Neural cell (in vitro differentiated cells): ENCODE data around the gene ZNF768. TPM values are rescaled to one million over a fixed set of nuclear protein-coding genes. Genes with fewer than 3 reads are reported as not detected.

Experiments
- H2AFZ ChIP-seq: fragments of 200-600, 300-800 bp; sonication (generic), shearing (Covaris generic); 2 replicates; pipeline ENCODE4 v1.6.0; 2014; ENCODE audit warnings: low read depth, mild to moderate bottlenecking, antibody characterized with exemption, low read length, moderate library complexity
- H3F3A ChIP-seq: fragments of 200-600 bp; shearing (Covaris generic); 2 replicates; pipeline ENCODE4 v1.6.1; 2016; ENCODE audit warnings: mild to moderate bottlenecking, moderate library complexity, mixed read lengths, antibody characterized with exemption, low read length; ENCODE audit not compliant: insufficient read depth, poor library complexity, severe bottlenecking
- H3K27ac ChIP-seq: fragments of 200-600, 300-800 bp; sonication (generic), shearing (Covaris generic); 2 replicates; pipeline ENCODE4 v1.5.1; 2014; ENCODE audit warnings: mild to moderate bottlenecking, low read length, moderate library complexity
- H3K27me3 ChIP-seq: fragments of 300-800, 200-600 bp; sonication (generic), shearing (Covaris generic); 2 replicates; pipeline ENCODE4 v1.6.0; 2014; ENCODE audit warnings: mild to moderate bottlenecking, low read depth, low read length, moderate library complexity; ENCODE audit not compliant: insufficient read depth
- H3K36me3 ChIP-seq: fragments of 300-800, 200-600 bp; sonication (generic), shearing (Covaris generic); 2 replicates; pipeline ENCODE4 v1.5.1; 2014; ENCODE audit warnings: mild to moderate bottlenecking, antibody characterized with exemption, low read length, moderate library complexity; ENCODE audit not compliant: insufficient read depth
- H3K4me2 ChIP-seq: fragments of 300-800, 200-600 bp; sonication (generic), shearing (Covaris generic); 2 replicates; pipeline ENCODE4 v1.6.0; 2014; ENCODE audit warnings: mild to moderate bottlenecking, low read length
- H3K4me3 ChIP-seq: fragments of 300-800, 200-600 bp; sonication (generic), shearing (Covaris generic); 2 replicates; pipeline ENCODE4 v1.5.1; 2014; ENCODE audit warnings: mild to moderate bottlenecking, low read length, moderate library complexity
- H3K79me2 ChIP-seq: fragments of 200-600 bp; shearing (Covaris generic); replicated peaks from 2 replicates; pipeline ENCODE4 v1.6.0; 2014; ENCODE audit warnings: mild to moderate bottlenecking, low read length, moderate library complexity; ENCODE audit not compliant: insufficient read depth
- H3K9ac ChIP-seq: fragments of 300-800, 200-600 bp; sonication (generic), shearing (Covaris generic); 2 replicates; pipeline ENCODE4 v1.6.1; 2016; ENCODE audit warnings: mild to moderate bottlenecking, low read length, mixed read lengths
- H3K9me2 ChIP-seq: fragments of 200-600 bp; shearing (Covaris generic); 2 replicates; pipeline ENCODE4 v1.6.1; 2016; ENCODE audit warnings: mild to moderate bottlenecking, low read length, mixed read lengths; ENCODE audit not compliant: insufficient read depth
- H3K9me3 ChIP-seq: fragments of 200-600, 300-800 bp; sonication (generic), shearing (Covaris generic); 2 replicates; pipeline ENCODE4 v1.6.1; 2016; ENCODE audit warnings: mild to moderate bottlenecking, mixed run types, low read length, moderate library complexity, mixed read lengths
- H4K20me1 ChIP-seq: fragments of 200-600 bp; shearing (Covaris generic); 2 replicates; pipeline ENCODE4 v1.6.1; 2016; ENCODE audit warnings: mild to moderate bottlenecking, mixed run types; ENCODE audit not compliant: insufficient read depth
- EP300 ChIP-seq: fragments of 450-650 bp; conservative IDR thresholded peaks from 2 replicates; pipeline ENCODE4 v1.6.1; 2014; ENCODE audit warnings: antibody characterized with exemption, mild to moderate bottlenecking, moderate library complexity; ENCODE audit not compliant: poor library complexity, severe bottlenecking
- EZH2 ChIP-seq: fragments of 200-600, 300-800 bp; shearing (Covaris generic), sonication (generic); IDR thresholded peaks from 2 replicates; pipeline ENCODE4 v1.6.1; 2014; ENCODE audit warnings: antibody characterized with exemption, low read length, borderline replicate concordance, mild to moderate bottlenecking; ENCODE audit not compliant: insufficient read depth, poor library complexity, severe bottlenecking
- MXI1 ChIP-seq: fragments of 450-650 bp; conservative IDR thresholded peaks from 2 replicates; pipeline ENCODE4 v1.6.1; 2014; ENCODE audit warnings: antibody characterized with exemption, mild to moderate bottlenecking; ENCODE audit not compliant: poor library complexity, severe bottlenecking
- POLR2AphosphoS5 ChIP-seq: IDR thresholded peaks from 2 replicates; pipeline ENCODE4 v1.6.1; 2012
- RAD21 ChIP-seq: fragments of 450-650 bp; conservative IDR thresholded peaks from 2 replicates; pipeline ENCODE4 v1.6.1; 2014; ENCODE audit warnings: antibody characterized with exemption, mild to moderate bottlenecking, moderate library complexity
- SMC3 ChIP-seq: fragments of 450-650 bp; conservative IDR thresholded peaks from 2 replicates; pipeline ENCODE4 v1.6.1; 2014; ENCODE audit warnings: antibody characterized with exemption, mild to moderate bottlenecking, moderate library complexity; ENCODE audit not compliant: poor library complexity
- TAF1 ChIP-seq: IDR thresholded peaks from 2 replicates; pipeline ENCODE4 v1.6.1; 2012; ENCODE audit warnings: low read depth
- polyA plus RNA-seq: library from polyadenylated mRNA; depleted of rRNA; stranded (reverse); fragments of >200 nt; gene quantifications from 2 replicates; pipeline ENCODE4 v1.2.3, GENCODE V29; 2014
- TF ChIP-seq, protein P1 (sequence below): IDR thresholded peaks from 2 replicates; pipeline ENCODE4 v1.6.1; 2012; ENCODE audit warnings: borderline replicate concordance
- TF ChIP-seq, protein P2 (sequence below): fragments of 450-650 bp; IDR thresholded peaks from 2 replicates; pipeline ENCODE4 v1.5.1; 2014; ENCODE audit warnings: antibody characterized with exemption, mild to moderate bottlenecking, moderate library complexity; ENCODE audit not compliant: poor library complexity, severe bottlenecking

Gene ZNF768
- polyA plus RNA-seq, 1 donor from 2014 or later, result 54.4 TPM

DNA sequence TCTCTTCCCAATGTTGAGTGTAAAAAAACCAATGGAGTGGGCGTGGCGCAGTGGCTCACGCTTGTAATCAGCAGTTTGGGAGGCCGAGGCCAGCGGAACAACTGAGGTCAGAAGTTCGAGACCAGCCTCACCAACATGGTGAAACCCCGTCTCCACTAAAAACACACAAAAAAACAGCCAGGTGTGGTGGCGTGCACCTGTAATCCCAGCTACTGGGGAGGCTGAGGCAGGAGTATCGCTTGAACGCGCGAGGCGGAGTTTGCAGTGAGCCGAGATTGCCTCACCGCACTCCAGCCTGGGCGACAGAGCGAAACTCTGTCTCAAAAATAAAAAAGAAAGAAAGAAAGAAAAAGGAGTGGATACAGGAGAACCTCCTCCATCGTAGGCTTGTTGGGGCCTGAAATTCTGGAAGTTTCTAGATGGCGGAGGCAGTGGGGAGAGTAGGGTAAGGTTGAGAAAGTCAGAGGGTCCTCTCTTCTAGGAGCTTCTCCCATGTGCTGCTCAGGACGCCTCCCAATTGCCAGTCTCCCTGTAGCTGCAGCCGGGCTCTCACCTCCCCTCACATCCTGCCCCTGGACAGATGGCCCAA lies 32.5 kb upstream of the ZNF768 start:
- Histone ChIP-seq H3K27me3 (no peaks in the 10 kb centered on the region), H3K9ac (peak overlapping the region; percentile 98), H3K9me2 (no peaks in the 10 kb centered on the region), H3K27ac (peak overlapping the region; percentile 97), H3K4me3 (peak overlapping the region; percentile 89), H3K4me2 (peak overlapping the region; percentile 25), H2AFZ (peak overlapping the region; percentile 89), H3K9me3 (no peaks in the 10 kb centered on the region), H3F3A (no peaks in the 10 kb centered on the region), H3K79me2 (peaks cover 7% of the 10 kb centered on the region), H4K20me1 (no peaks in the 10 kb centered on the region), H3K36me3 (no peaks in the 10 kb centered on the region)
- TF ChIP-seq EP300, result no peak
- TF ChIP-seq RAD21, result no peak
- TF ChIP-seq, protein P1, sequence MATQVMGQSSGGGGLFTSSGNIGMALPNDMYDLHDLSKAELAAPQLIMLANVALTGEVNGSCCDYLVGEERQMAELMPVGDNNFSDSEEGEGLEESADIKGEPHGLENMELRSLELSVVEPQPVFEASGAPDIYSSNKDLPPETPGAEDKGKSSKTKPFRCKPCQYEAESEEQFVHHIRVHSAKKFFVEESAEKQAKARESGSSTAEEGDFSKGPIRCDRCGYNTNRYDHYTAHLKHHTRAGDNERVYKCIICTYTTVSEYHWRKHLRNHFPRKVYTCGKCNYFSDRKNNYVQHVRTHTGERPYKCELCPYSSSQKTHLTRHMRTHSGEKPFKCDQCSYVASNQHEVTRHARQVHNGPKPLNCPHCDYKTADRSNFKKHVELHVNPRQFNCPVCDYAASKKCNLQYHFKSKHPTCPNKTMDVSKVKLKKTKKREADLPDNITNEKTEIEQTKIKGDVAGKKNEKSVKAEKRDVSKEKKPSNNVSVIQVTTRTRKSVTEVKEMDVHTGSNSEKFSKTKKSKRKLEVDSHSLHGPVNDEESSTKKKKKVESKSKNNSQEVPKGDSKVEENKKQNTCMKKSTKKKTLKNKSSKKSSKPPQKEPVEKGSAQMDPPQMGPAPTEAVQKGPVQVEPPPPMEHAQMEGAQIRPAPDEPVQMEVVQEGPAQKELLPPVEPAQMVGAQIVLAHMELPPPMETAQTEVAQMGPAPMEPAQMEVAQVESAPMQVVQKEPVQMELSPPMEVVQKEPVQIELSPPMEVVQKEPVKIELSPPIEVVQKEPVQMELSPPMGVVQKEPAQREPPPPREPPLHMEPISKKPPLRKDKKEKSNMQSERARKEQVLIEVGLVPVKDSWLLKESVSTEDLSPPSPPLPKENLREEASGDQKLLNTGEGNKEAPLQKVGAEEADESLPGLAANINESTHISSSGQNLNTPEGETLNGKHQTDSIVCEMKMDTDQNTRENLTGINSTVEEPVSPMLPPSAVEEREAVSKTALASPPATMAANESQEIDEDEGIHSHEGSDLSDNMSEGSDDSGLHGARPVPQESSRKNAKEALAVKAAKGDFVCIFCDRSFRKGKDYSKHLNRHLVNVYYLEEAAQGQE, result no peak
- no peak for TF ChIP-seq MXI1
- no peak for TF ChIP-seq SMC3
- TF ChIP-seq, protein P2, sequence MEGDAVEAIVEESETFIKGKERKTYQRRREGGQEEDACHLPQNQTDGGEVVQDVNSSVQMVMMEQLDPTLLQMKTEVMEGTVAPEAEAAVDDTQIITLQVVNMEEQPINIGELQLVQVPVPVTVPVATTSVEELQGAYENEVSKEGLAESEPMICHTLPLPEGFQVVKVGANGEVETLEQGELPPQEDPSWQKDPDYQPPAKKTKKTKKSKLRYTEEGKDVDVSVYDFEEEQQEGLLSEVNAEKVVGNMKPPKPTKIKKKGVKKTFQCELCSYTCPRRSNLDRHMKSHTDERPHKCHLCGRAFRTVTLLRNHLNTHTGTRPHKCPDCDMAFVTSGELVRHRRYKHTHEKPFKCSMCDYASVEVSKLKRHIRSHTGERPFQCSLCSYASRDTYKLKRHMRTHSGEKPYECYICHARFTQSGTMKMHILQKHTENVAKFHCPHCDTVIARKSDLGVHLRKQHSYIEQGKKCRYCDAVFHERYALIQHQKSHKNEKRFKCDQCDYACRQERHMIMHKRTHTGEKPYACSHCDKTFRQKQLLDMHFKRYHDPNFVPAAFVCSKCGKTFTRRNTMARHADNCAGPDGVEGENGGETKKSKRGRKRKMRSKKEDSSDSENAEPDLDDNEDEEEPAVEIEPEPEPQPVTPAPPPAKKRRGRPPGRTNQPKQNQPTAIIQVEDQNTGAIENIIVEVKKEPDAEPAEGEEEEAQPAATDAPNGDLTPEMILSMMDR, result no peak
- no peak for TF ChIP-seq TAF1
- TF ChIP-seq EZH2, result no peak
- TF ChIP-seq POLR2AphosphoS5, result no peak

DNA sequence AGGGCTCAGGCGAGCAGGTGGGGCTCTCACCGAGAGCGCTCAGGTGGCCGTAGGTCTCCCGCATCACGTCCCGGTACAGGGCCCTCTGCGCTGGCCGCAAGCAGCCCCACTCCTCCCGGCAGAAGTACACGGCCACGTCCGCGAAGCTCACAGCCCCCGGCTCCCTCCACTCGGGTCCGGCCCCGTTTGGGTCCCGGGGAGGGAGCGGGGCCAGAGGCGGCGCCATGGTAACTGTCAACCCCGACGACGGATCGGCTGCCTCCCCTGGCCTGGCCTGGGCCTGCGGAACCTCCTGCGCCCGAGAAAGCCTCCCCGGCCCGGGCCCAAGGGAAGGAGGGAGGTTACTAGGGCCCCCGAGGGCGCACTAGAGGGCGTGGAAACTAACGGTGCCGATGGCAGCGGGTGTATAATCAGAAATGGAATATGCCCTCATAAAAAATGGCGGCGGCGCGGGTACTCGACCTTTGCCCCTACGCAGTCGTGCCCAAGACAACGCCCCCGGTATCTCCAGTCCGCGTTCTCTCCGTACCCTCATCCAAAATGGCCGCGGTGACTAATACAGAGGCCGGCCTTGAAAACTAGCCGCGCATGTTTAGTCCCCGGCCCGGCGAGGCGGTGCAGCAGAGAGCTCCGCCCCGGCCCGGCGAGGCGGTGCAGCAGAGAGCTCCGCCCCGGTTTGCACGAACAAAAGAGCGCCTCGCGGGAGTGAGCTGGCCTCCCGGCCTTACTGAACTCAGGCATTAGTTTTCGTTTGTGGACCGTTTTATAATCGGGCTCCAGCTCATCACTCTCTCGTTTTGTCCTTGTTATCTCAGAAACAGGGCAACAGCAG lies 31.8 kb upstream of the ZNF768 start, which contains the start of gene ZNF764:
Gene ZNF764 (minus strand): TSS at position 418 of the 832 bp plus-strand sequence. CDS start 192 bp downstream, at position 226.
- Histone ChIP-seq H3K4me2 (peak within 1 kb of the TSS; percentile 78), H2AFZ (peak within 1 kb of the TSS; percentile 95), H3K36me3 (no peaks in the 10 kb centered on the region), H3F3A (no peaks in the 10 kb centered on the region), H3K79me2 (peaks cover 7% of the 10 kb centered on the region), H4K20me1 (no peaks in the 10 kb centered on the region), H3K9ac (peak within 1 kb of the TSS; percentile 98), H3K4me3 (peak within 1 kb of the TSS; percentile 89), H3K9me2 (no peaks in the 10 kb centered on the region), H3K27ac (peak within 1 kb of the TSS; percentile 97), H3K9me3 (no peaks in the 10 kb centered on the region), H3K27me3 (no peaks in the 10 kb centered on the region)
- peak; percentile 57 for TF ChIP-seq EP300
- TF ChIP-seq SMC3, result peak; percentile 44
- TF ChIP-seq MXI1, result peak; percentile 70
- peak; percentile 48 for TF ChIP-seq RAD21
- no peak for TF ChIP-seq EZH2
- TF ChIP-seq, protein P2, result peak; percentile 43
- peak; percentile 58 for TF ChIP-seq POLR2AphosphoS5
- TF ChIP-seq, protein P1, result peak; percentile 31
- no peak for TF ChIP-seq TAF1
